BE2C (cell line): ENCODE results near the gene ABCA4.

Experiments
- DNase-seq: peaks from one replicate; pipeline ENCODE4 v3.0.0-alpha.2; 2020
- H3K27me3 ChIP-seq: fragments of 250-450 bp; sonication (Bioruptor Pico); 2 replicates; pipeline ENCODE4 v1.5.1; 2020; ENCODE audit warnings: mild to moderate bottlenecking
- H3K36me3 ChIP-seq: fragments of 250-450 bp; sonication (Bioruptor Pico); 2 replicates; pipeline ENCODE4 v1.5.1; 2020; ENCODE audit warnings: mild to moderate bottlenecking
- H3K4me1 ChIP-seq: fragments of 250-450 bp; sonication (Bioruptor Pico); 2 replicates; pipeline ENCODE4 v1.5.1; 2020
- H3K4me3 ChIP-seq: 2 replicates; pipeline ENCODE4 v1.5.1; 2011; ENCODE audit warnings: low read depth, low read length
- H3K9me3 ChIP-seq: fragments of 250-450 bp; sonication (Bioruptor Pico); 2 replicates; pipeline ENCODE4 v1.5.1; 2020
- CTCF ChIP-seq: IDR thresholded peaks from 2 replicates; pipeline ENCODE4 v1.5.1; 2012; ENCODE audit warnings: mild to moderate bottlenecking, low read depth, low read length

Gene ABCA4

DNA sequence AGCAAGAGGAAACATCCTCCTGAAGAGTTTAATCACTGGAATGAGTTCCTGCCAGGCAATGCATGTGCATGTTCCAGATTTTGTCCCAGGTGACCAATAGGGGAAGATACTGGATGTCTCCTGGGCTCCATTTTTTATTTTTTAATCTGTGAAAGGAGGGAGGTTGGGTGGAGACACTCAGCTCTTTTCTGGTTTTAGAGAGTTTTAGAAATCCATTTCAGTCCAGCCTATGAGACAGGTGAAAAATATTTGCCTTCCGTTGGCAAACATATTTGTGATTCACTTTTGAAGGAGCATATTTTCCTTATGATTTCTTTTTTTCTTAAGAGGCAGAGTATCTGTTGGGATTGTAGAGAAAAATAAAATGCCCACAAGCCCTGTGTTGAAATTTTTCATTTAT lies 70.7 kb downstream of the ABCA4 start:
- Histone ChIP-seq H3K27me3 (no peaks in the 10 kb centered on the region), H3K36me3 (no peaks in the 10 kb centered on the region), H3K9me3 (no peaks in the 10 kb centered on the region), H3K4me3 (no peak overlapping the region), H3K4me1 (no peaks in the 10 kb centered on the region)
- DNase-seq = no peak
- TF ChIP-seq CTCF = no peak

- H3K36me3 ChIP-seq = no peaks in the 10 kb centered on the region
- no peaks in the 10 kb centered on the region for H3K27me3 ChIP-seq
- no peaks in the 10 kb centered on the region for H3K4me1 ChIP-seq
- H3K4me3 ChIP-seq = no peak overlapping the region
- DNase-seq = no peak
- TF ChIP-seq CTCF = no peak
- no peaks in the 10 kb centered on the region for H3K9me3 ChIP-seq
Observed at GRCh38 chr1:94049791-94050190, 71.2 kb downstream of the ABCA4 start.

DNA sequence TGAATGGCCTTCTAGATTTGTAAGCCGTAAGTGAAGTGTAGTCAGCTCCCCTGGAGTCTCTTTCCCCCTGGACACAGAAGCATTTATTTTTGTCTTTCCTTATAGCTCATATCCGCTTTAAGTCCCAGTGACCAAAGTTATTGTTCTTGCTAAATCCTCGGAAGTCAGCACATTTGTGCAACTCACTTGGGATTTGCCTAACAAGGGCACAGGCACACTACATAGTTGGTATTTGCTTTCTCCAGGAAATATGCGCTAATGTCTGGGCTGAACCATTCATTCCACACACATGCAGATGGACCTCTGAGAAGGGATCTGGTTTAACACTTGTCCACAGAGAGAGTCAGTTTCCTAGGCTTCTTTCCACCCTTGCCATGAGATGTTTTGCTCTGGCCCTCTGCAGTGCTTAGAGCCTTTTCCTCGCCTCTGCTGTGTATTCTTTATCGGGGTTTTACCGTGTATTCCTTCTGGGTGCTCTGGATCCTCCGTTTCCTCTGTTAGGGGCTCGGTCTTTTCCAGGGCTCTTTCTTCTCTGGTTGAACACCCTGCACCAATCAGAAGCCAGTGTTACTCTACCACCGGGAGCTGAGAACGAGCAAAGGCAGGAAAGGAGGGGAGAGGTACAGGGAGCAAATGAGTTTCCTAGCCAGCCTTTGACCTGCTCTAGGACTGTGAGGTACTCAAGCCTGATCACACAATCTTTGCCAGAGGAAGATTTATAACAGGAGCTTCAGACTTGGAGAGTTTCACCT lies 72.4 kb downstream of the ABCA4 start:
- no peaks in the 10 kb centered on the region; the same call in 1 of the 2 replicates for H3K4me1 ChIP-seq
- TF ChIP-seq CTCF = no peak
- no peak overlapping the region for H3K4me3 ChIP-seq
- no peaks in the 10 kb centered on the region for H3K36me3 ChIP-seq
- no peak for DNase-seq
- H3K27me3 ChIP-seq = no peaks in the 10 kb centered on the region
- H3K9me3 ChIP-seq = no peaks in the 10 kb centered on the region

GRCh38 chr1:94047949-94048348 lies 73.0 kb downstream of the ABCA4 start:
- TF ChIP-seq CTCF = no peak
- no peaks in the 10 kb centered on the region for H3K9me3 ChIP-seq
- H3K4me3 ChIP-seq = no peak overlapping the region
- H3K36me3 ChIP-seq = no peaks in the 10 kb centered on the region
- H3K27me3 ChIP-seq = no peaks in the 10 kb centered on the region
- no peaks in the 10 kb centered on the region; the same call in 1 of the 2 replicates for H3K4me1 ChIP-seq
- DNase-seq = no peak

GRCh38 chr1:94045465-94046056 lies 75.4 kb downstream of the ABCA4 start:
- TF ChIP-seq CTCF = peak; percentile 36
- Histone ChIP-seq H3K27me3 (no peaks in the 10 kb centered on the region), H3K4me3 (no peak overlapping the region), H3K4me1 (no peaks in the 10 kb centered on the region; the same call in 1 of the 2 replicates), H3K36me3 (no peaks in the 10 kb centered on the region), H3K9me3 (no peaks in the 10 kb centered on the region)
- peak; percentile 35 for DNase-seq

GRCh38 chr1:94044891-94045290 lies 76.1 kb downstream of the ABCA4 start:
- H3K9me3 ChIP-seq = no peaks in the 10 kb centered on the region
- H3K36me3 ChIP-seq = no peaks in the 10 kb centered on the region
- H3K4me1 ChIP-seq = no peaks in the 10 kb centered on the region; the same call in 1 of the 2 replicates
- DNase-seq = no peak
- no peak for TF ChIP-seq CTCF
- H3K27me3 ChIP-seq = no peaks in the 10 kb centered on the region
- H3K4me3 ChIP-seq = no peak overlapping the region
